ACC112 (cell line): ENCODE data around the gene GUSB.

Experiments used
- H2AFZ ChIP-seq: fragments of 200-600 bp; sonication (generic); one replicate; pipeline ENCODE4 v1.6.0; 2017; ENCODE audit warnings: antibody characterized with exemption, low read length; ENCODE audit not compliant: unreplicated experiment
- H3K27ac ChIP-seq: fragments of 200-600 bp; sonication (generic); 2 replicates; pipeline ENCODE4 v1.5.1; 2014; ENCODE audit warnings: low read depth, mild to moderate bottlenecking, antibody characterized with exemption, low read length, moderate library complexity
- H3K27me3 ChIP-seq: fragments of 200-600 bp; sonication (generic); 2 replicates; pipeline ENCODE4 v1.6.1; 2014; ENCODE audit warnings: mild to moderate bottlenecking, antibody characterized with exemption, low read length, moderate library complexity, mixed read lengths; ENCODE audit not compliant: insufficient read depth
- H3K36me3 ChIP-seq: fragments of 200-600 bp; sonication (generic); 2 replicates; pipeline ENCODE4 v1.6.1; 2016; ENCODE audit warnings: mild to moderate bottlenecking, antibody characterized with exemption, low read length, moderate library complexity, mixed read lengths; ENCODE audit not compliant: insufficient read depth
- H3K4me1 ChIP-seq: fragments of 200-600 bp; sonication (generic); one replicate; pipeline ENCODE4 v1.6.1; 2016; ENCODE audit warnings: low read length, mixed read lengths; ENCODE audit not compliant: insufficient read depth, unreplicated experiment, control insufficient read depth
- H3K4me3 ChIP-seq: fragments of 200-600 bp; sonication (generic); 2 replicates; pipeline ENCODE4 v1.5.1; 2014; ENCODE audit warnings: mild to moderate bottlenecking, low read depth, low read length
- H3K79me2 ChIP-seq: fragments of 200-600 bp; sonication (generic); one replicate; pipeline ENCODE4 v1.6.0; 2016; ENCODE audit warnings: low read length; ENCODE audit not compliant: control insufficient read depth, unreplicated experiment, insufficient read depth

The GUSB gene

GRCh38 chr7:65927489-65928448 lies 54.2 kb downstream of the GUSB start:
- Histone ChIP-seq H3K36me3 (no peaks in the 10 kb centered on the region), H2AFZ (no peak overlapping the region), H3K4me3 (no peak overlapping the region), H3K79me2 (peaks cover 17% of the 10 kb centered on the region), H3K27ac (no peak overlapping the region), H3K4me1 (no peaks in the 10 kb centered on the region), H3K27me3 (no peaks in the 10 kb centered on the region)

GRCh38 chr7:65926588-65926987 lies 55.4 kb downstream of the GUSB start:
- Histone ChIP-seq H2AFZ (no peak overlapping the region), H3K79me2 (peaks cover 16% of the 10 kb centered on the region), H3K4me1 (no peaks in the 10 kb centered on the region), H3K27me3 (no peaks in the 10 kb centered on the region), H3K4me3 (no peak overlapping the region), H3K27ac (no peak overlapping the region), H3K36me3 (no peaks in the 10 kb centered on the region)

- no peak overlapping the region for H3K27ac ChIP-seq
- H3K4me1 ChIP-seq = no peaks in the 10 kb centered on the region
- H3K36me3 ChIP-seq = no peaks in the 10 kb centered on the region
- no peak overlapping the region for H2AFZ ChIP-seq
- no peaks in the 10 kb centered on the region for H3K27me3 ChIP-seq
- no peak overlapping the region for H3K4me3 ChIP-seq
- H3K79me2 ChIP-seq = peaks cover 8% of the 10 kb centered on the region
Measured at GRCh38 chr7:65925040-65925439, 57.0 kb downstream of the GUSB start.

GRCh38 chr7:65924193-65924592 lies 57.8 kb downstream of the GUSB start:
- Histone ChIP-seq H2AFZ (no peak overlapping the region), H3K27me3 (no peaks in the 10 kb centered on the region), H3K4me3 (no peak overlapping the region), H3K79me2 (peaks cover 8% of the 10 kb centered on the region), H3K27ac (no peak overlapping the region), H3K4me1 (no peaks in the 10 kb centered on the region), H3K36me3 (no peaks in the 10 kb centered on the region)

- H3K27ac ChIP-seq = no peak overlapping the region
- no peaks in the 10 kb centered on the region for H3K4me1 ChIP-seq
- H2AFZ ChIP-seq = no peak overlapping the region
- no peaks in the 10 kb centered on the region for H3K36me3 ChIP-seq
- no peaks in the 10 kb centered on the region for H3K27me3 ChIP-seq
- H3K79me2 ChIP-seq = peaks cover 8% of the 10 kb centered on the region
- H3K4me3 ChIP-seq = no peak overlapping the region
Measured at GRCh38 chr7:65923316-65923715, 58.7 kb downstream of the GUSB start.

- peaks cover under 1% of the 10 kb centered on the region for H3K79me2 ChIP-seq
- H3K27me3 ChIP-seq = no peaks in the 10 kb centered on the region
- H3K4me1 ChIP-seq = no peaks in the 10 kb centered on the region
- H3K27ac ChIP-seq = no peak overlapping the region
- H2AFZ ChIP-seq = no peak overlapping the region
- no peaks in the 10 kb centered on the region for H3K36me3 ChIP-seq
- no peak overlapping the region for H3K4me3 ChIP-seq
Measured at GRCh38 chr7:65915921-65916657, 65.9 kb downstream of the GUSB start.

GRCh38 chr7:65912237-65912636 lies 69.8 kb downstream of the GUSB start:
- Histone ChIP-seq H3K27ac (no peak overlapping the region), H3K4me3 (no peak overlapping the region), H2AFZ (no peak overlapping the region), H3K79me2 (peaks cover 4% of the 10 kb centered on the region), H3K27me3 (no peaks in the 10 kb centered on the region), H3K36me3 (no peaks in the 10 kb centered on the region), H3K4me1 (no peaks in the 10 kb centered on the region)
